CD4-positive, alpha-beta memory T cell (primary cell): ENCODE results near the gene FAM72B. TPM values are rescaled to one million over a fixed set of nuclear protein-coding genes. Genes with fewer than 3 reads are reported as not detected.
"Not testable (repeated sequence)": the region's sequence is repeated elsewhere in the genome, so short reads cannot be mapped to it uniquely, and the experiment has no call there.

Experiments used
- CTCF ChIA-PET: fragments of 350-600 bp; sonication (Branson Sonifier 250); formaldehyde crosslinking; loops from one replicate; lab custom pipeline; 2021; ENCODE audit warnings: inconsistent platforms; ENCODE audit not compliant: partially characterized antibody; lab: Charles Lee
- POLR2A ChIA-PET: fragments of 350-600 bp; sonication (Branson Sonifier 250); formaldehyde crosslinking; loops from one replicate; lab custom pipeline; 2021; ENCODE audit not compliant: partially characterized antibody; lab: Charles Lee
- DNase-seq, 5 donors: peaks; one replicate each; pipeline versions ENCODE4 v3.0.0 to v3.0.0-alpha.2; 2020 to 2022; ENCODE audit warnings: mixed read lengths in 1 of 5
- H3K27ac ChIP-seq: one replicate; pipeline ENCODE4 v1.7.0; 2013; ENCODE audit warnings: low read depth, low read length
- H3K27me3 ChIP-seq: 2 replicates; pipeline ENCODE4 v1.7.0; 2013; ENCODE audit warnings: mild to moderate bottlenecking, low read length, moderate library complexity; ENCODE audit not compliant: insufficient read depth
- H3K36me3 ChIP-seq: 2 replicates; pipeline ENCODE4 v1.7.0; 2013; ENCODE audit warnings: mild to moderate bottlenecking, low read length, moderate library complexity; ENCODE audit not compliant: insufficient read depth
- H3K4me1 ChIP-seq: 2 replicates; pipeline ENCODE4 v1.7.0; 2013; ENCODE audit warnings: mild to moderate bottlenecking, low read length, moderate library complexity; ENCODE audit not compliant: insufficient read depth
- H3K4me3 ChIP-seq, 2 donors: one replicate each; pipeline ENCODE4 v1.7.0; 2013; ENCODE audit warnings: low read length in 2 of 2, mild to moderate bottlenecking in 1 of 2
- H3K9me3 ChIP-seq, 2 donors: one replicate each; pipeline ENCODE4 v1.7.0; 2013; ENCODE audit warnings: low read length in 2 of 2, control low read depth in 1 of 2; ENCODE audit not compliant: control insufficient read depth in 1 of 2
- H3K27ac Mint-ChIP-seq, 7 donors: one replicate each; pipeline ENCODE4 v1.8.0; 2020 to 2021; ENCODE audit warnings: mixed read lengths in 7 of 7, mild to moderate bottlenecking in 6 of 7, inconsistent platforms in 3 of 7, moderate library complexity in 3 of 7
- H3K27me3 Mint-ChIP-seq, 2 donors: one replicate each; pipeline ENCODE4 v1.8.0; 2020 to 2021; ENCODE audit warnings: mixed read lengths in 2 of 2
- H3K36me3 Mint-ChIP-seq, 2 donors: one replicate each; pipeline ENCODE4 v1.8.0; 2020 to 2021; ENCODE audit warnings: mixed read lengths in 2 of 2, inconsistent platforms in 1 of 2, mild to moderate bottlenecking in 1 of 2
- H3K4me1 Mint-ChIP-seq, 4 donors: one replicate each; pipeline ENCODE4 v1.8.0; 2020 to 2021; ENCODE audit warnings: mixed read lengths in 4 of 4, mild to moderate bottlenecking in 1 of 4
- H3K4me3 Mint-ChIP-seq, 8 donors: one replicate each; pipeline ENCODE4 v1.8.0; 2020 to 2021; ENCODE audit warnings: mixed read lengths in 8 of 8, mild to moderate bottlenecking in 7 of 8, moderate library complexity in 6 of 8, inconsistent platforms in 3 of 8
- H3K9me3 Mint-ChIP-seq, 8 donors: one replicate each; pipeline ENCODE4 v1.8.0; 2020 to 2021; ENCODE audit warnings: mixed read lengths in 8 of 8, mild to moderate bottlenecking in 5 of 8, inconsistent platforms in 3 of 8, moderate library complexity in 1 of 8
- intact Hi-C: fragments of 100-400 bp; cut with micrococcal nuclease; formaldehyde crosslinking; loops from one replicate; pipeline ENCODE4 v1.15.1; 2023
- polyA plus RNA-seq, 2 donors: library from polyadenylated mRNA; unstranded; fragments of 300-500 nt; fragmentation: Illumina TruSeq; gene quantifications; one replicate each; pipeline ENCODE4 v1.2.3, GENCODE V29; 2021
- total RNA-seq, 2 experiments: library from RNA; stranded (reverse); gene quantifications; one replicate each; pipeline ENCODE4 v1.2.3, GENCODE V29; 2021

FAM72B gene
- total and polyA plus RNA-seq, 4 experiments from 2014 or later = 0.17 TPM; not detected in 3

- POLR2A ChIA-PET = not testable (repeated sequence)
Measured at GRCh38 chr1:121207328-121207727, 23.2 kb upstream of the FAM72B start.

GRCh38 chr1:121205786-121206711 is 21.9 kb upstream of the FAM72B start:
- H3K27ac Mint-ChIP-seq, H3K9me3 Mint-ChIP-seq, H3K36me3 Mint-ChIP-seq, H3K27ac ChIP-seq, DNase-seq, H3K4me3 ChIP-seq, POLR2A ChIA-PET, H3K9me3 ChIP-seq, H3K4me3 Mint-ChIP-seq, H3K36me3 ChIP-seq, H3K4me1 ChIP-seq, CTCF ChIA-PET, H3K27me3 Mint-ChIP-seq, intact Hi-C loops, H3K27me3 ChIP-seq: not testable (repeated sequence)
- H3K4me1 Mint-ChIP-seq = peaks cover 4 to 16% (median 4%) of the 10 kb centered on the region in 4 donors

More at GRCh38 chr1:121207328-121207727, 23.2 kb upstream of the FAM72B start:
- H3K27ac ChIP-seq, H3K36me3 Mint-ChIP-seq, H3K27ac Mint-ChIP-seq, H3K9me3 Mint-ChIP-seq, CTCF ChIA-PET, H3K27me3 ChIP-seq, DNase-seq, H3K4me3 ChIP-seq, H3K4me1 Mint-ChIP-seq, intact Hi-C loops, H3K27me3 Mint-ChIP-seq, H3K4me1 ChIP-seq, H3K9me3 ChIP-seq, H3K4me3 Mint-ChIP-seq, H3K36me3 ChIP-seq: not testable (repeated sequence)

GRCh38 chr1:121202986-121203385 is 18.8 kb upstream of the FAM72B start:
- H3K9me3 ChIP-seq, H3K27me3 Mint-ChIP-seq, POLR2A ChIA-PET, H3K36me3 Mint-ChIP-seq, H3K4me3 Mint-ChIP-seq, intact Hi-C loops, CTCF ChIA-PET, H3K36me3 ChIP-seq, H3K4me3 ChIP-seq, H3K27me3 ChIP-seq, DNase-seq, H3K4me1 ChIP-seq, H3K27ac Mint-ChIP-seq, H3K27ac ChIP-seq, H3K9me3 Mint-ChIP-seq: not testable (repeated sequence)
- peaks cover 4 to 14% (median 4%) of the 10 kb centered on the region in 4 donors for H3K4me1 Mint-ChIP-seq

GRCh38 chr1:121200985-121201981 is 17.1 kb upstream of the FAM72B start:
- H3K4me1 ChIP-seq, POLR2A ChIA-PET, H3K36me3 ChIP-seq, H3K27me3 Mint-ChIP-seq, H3K27ac Mint-ChIP-seq, H3K27me3 ChIP-seq, DNase-seq, H3K9me3 ChIP-seq, H3K4me3 ChIP-seq, H3K27ac ChIP-seq, intact Hi-C loops, H3K36me3 Mint-ChIP-seq, CTCF ChIA-PET, H3K9me3 Mint-ChIP-seq: not testable (repeated sequence)
- H3K4me3 Mint-ChIP-seq = peak overlapping the region in 2 of 8 donors; percentile 6 to 71
- peaks cover 4 to 14% (median 4%) of the 10 kb centered on the region in 4 donors for H3K4me1 Mint-ChIP-seq

GRCh38 chr1:121200232-121200631 is 16.1 kb upstream of the FAM72B start:
- H3K4me1 Mint-ChIP-seq = peaks cover 4 to 11% (median 4%) of the 10 kb centered on the region in 4 donors
- H3K27ac ChIP-seq, H3K27me3 Mint-ChIP-seq, H3K36me3 ChIP-seq, DNase-seq, H3K9me3 ChIP-seq, CTCF ChIA-PET, POLR2A ChIA-PET, H3K27ac Mint-ChIP-seq, H3K27me3 ChIP-seq, H3K4me3 ChIP-seq, intact Hi-C loops, H3K36me3 Mint-ChIP-seq, H3K9me3 Mint-ChIP-seq, H3K4me3 Mint-ChIP-seq, H3K4me1 ChIP-seq: not testable (repeated sequence)

- H3K9me3 Mint-ChIP-seq, CTCF ChIA-PET, H3K4me1 ChIP-seq, H3K36me3 Mint-ChIP-seq, H3K36me3 ChIP-seq, H3K27ac ChIP-seq, H3K4me3 ChIP-seq, H3K4me3 Mint-ChIP-seq, H3K27me3 ChIP-seq, H3K27ac Mint-ChIP-seq, DNase-seq, POLR2A ChIA-PET, H3K9me3 ChIP-seq, H3K27me3 Mint-ChIP-seq, intact Hi-C loops: not testable (repeated sequence)
- H3K4me1 Mint-ChIP-seq = peaks cover 4 to 11% (median 4%) of the 10 kb centered on the region in 4 donors
Measured at GRCh38 chr1:121199763-121200162, 15.6 kb upstream of the FAM72B start.
